Measurements from ENCODE around the gene DUSP11.

DNA sequence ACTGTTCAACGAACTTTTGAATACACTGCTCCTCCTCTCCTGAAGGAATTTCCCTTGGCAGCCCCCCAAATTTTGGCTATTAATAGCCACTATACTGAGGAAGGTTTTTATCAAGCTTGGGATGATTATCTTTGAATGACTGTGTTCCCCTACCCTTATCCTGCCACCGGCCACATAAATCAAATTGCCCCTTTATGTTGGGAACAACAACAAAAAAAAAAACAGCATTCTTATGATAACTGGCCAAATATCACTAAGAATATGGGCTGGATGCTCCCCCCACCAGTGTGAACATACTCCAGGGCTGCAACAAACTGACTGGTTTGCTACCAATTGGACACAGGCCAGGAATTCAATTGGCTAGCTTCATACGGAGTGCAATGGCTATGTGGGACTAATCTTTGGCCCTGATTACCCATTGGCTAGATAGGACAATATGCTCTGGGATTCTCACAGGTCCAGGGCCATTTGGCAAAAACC, 20.6 kb downstream of the DUSP11 start:
- TF ChIP-seq, protein P1, sequence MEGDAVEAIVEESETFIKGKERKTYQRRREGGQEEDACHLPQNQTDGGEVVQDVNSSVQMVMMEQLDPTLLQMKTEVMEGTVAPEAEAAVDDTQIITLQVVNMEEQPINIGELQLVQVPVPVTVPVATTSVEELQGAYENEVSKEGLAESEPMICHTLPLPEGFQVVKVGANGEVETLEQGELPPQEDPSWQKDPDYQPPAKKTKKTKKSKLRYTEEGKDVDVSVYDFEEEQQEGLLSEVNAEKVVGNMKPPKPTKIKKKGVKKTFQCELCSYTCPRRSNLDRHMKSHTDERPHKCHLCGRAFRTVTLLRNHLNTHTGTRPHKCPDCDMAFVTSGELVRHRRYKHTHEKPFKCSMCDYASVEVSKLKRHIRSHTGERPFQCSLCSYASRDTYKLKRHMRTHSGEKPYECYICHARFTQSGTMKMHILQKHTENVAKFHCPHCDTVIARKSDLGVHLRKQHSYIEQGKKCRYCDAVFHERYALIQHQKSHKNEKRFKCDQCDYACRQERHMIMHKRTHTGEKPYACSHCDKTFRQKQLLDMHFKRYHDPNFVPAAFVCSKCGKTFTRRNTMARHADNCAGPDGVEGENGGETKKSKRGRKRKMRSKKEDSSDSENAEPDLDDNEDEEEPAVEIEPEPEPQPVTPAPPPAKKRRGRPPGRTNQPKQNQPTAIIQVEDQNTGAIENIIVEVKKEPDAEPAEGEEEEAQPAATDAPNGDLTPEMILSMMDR (IDR thresholded peaks at IDR 0.05; ENCODE audit: poor library complexity, severe bottlenecking): no peak
- no peak for TF ChIP-seq TAF1 (IDR thresholded peaks at IDR 0.05; ENCODE audit: low read depth)
- TF ChIP-seq, protein P2, sequence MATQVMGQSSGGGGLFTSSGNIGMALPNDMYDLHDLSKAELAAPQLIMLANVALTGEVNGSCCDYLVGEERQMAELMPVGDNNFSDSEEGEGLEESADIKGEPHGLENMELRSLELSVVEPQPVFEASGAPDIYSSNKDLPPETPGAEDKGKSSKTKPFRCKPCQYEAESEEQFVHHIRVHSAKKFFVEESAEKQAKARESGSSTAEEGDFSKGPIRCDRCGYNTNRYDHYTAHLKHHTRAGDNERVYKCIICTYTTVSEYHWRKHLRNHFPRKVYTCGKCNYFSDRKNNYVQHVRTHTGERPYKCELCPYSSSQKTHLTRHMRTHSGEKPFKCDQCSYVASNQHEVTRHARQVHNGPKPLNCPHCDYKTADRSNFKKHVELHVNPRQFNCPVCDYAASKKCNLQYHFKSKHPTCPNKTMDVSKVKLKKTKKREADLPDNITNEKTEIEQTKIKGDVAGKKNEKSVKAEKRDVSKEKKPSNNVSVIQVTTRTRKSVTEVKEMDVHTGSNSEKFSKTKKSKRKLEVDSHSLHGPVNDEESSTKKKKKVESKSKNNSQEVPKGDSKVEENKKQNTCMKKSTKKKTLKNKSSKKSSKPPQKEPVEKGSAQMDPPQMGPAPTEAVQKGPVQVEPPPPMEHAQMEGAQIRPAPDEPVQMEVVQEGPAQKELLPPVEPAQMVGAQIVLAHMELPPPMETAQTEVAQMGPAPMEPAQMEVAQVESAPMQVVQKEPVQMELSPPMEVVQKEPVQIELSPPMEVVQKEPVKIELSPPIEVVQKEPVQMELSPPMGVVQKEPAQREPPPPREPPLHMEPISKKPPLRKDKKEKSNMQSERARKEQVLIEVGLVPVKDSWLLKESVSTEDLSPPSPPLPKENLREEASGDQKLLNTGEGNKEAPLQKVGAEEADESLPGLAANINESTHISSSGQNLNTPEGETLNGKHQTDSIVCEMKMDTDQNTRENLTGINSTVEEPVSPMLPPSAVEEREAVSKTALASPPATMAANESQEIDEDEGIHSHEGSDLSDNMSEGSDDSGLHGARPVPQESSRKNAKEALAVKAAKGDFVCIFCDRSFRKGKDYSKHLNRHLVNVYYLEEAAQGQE (IDR thresholded peaks at IDR 0.05; ENCODE audit: borderline replicate concordance): no peak

All from neural cell (in vitro differentiated cells).